Panc1 (cell line): Measurements from ENCODE around the gene MAP3K3. TPM values are rescaled to one million over a fixed set of nuclear protein-coding genes. Genes with fewer than 3 reads are reported as not detected.

Source experiments
- ATAC-seq: fragments of 200-7000 bp; cut with Tn5 transposase; 2 replicates; pipeline ENCODE4 v1.9.1; 2020; ENCODE audit warnings: mild to moderate bottlenecking, moderate library complexity
- BruUV-seq: library from RNA; stranded (reverse); fragments of 400-500 nt; replicated peaks from 2 replicates; lab custom pipeline; 2021; lab: Mats Ljungman, UMichigan
- CTCF ChIA-PET: fragments of 300-600 bp; sonication (Branson Sonifier 250); formaldehyde crosslinking; loops from one replicate; lab custom pipeline; 2022; ENCODE audit warnings: antibody characterized with exemption; lab: Charles Lee
- POLR2A ChIA-PET: fragments of 300-600 bp; sonication (Branson Sonifier 250); formaldehyde crosslinking; loops from one replicate; lab custom pipeline; 2022; ENCODE audit warnings: antibody characterized with exemption; lab: Charles Lee
- DNase-seq: peaks from one replicate; pipeline ENCODE4 v3.0.0-alpha.2; 2010; ENCODE audit warnings: low read depth, low spot score
- H3K27ac ChIP-seq: 2 replicates; pipeline ENCODE4 v1.5.1; 2011; ENCODE audit warnings: mild to moderate bottlenecking, low read length, inconsistent platforms
- H3K27me3 ChIP-seq: fragments of 200-500 bp; sonication (Bioruptor generic); 2 replicates; pipeline ENCODE4 v1.6.0; 2014; ENCODE audit warnings: low read length, inconsistent platforms; ENCODE audit not compliant: control insufficient read depth, insufficient read depth
- H3K36me3 ChIP-seq: fragments of 200-500 bp; sonication (Bioruptor generic); 2 replicates; pipeline ENCODE4 v1.5.1; 2014; ENCODE audit warnings: inconsistent platforms, mild to moderate bottlenecking, low read length, moderate library complexity; ENCODE audit not compliant: control insufficient read depth, insufficient read depth
- H3K4me1 ChIP-seq: 2 replicates; pipeline ENCODE4 v1.5.1; 2011; ENCODE audit warnings: inconsistent platforms, mild to moderate bottlenecking, low read length, moderate library complexity; ENCODE audit not compliant: control insufficient read depth, insufficient read depth
- H3K4me3 ChIP-seq, 2 experiments: 2 replicates each; pipeline ENCODE4 v1.5.1; 2011 to 2012; ENCODE audit warnings: low read depth in 2 of 2, low read length in 2 of 2, mild to moderate bottlenecking in 2 of 2, inconsistent platforms in 1 of 2, moderate library complexity in 1 of 2
- H3K9me3 ChIP-seq: fragments of 200-500 bp; sonication (Bioruptor generic); 2 replicates; pipeline ENCODE4 v1.5.1; 2014; ENCODE audit warnings: low read depth, mild to moderate bottlenecking, inconsistent platforms, low read length, moderate library complexity; ENCODE audit not compliant: control insufficient read depth, insufficient read depth
- POLR2AphosphoS5 ChIP-seq: IDR thresholded peaks from 2 replicates; pipeline ENCODE4 v1.6.1; 2012; ENCODE audit warnings: mild to moderate bottlenecking, low read depth, low read length, moderate library complexity
- SIN3A ChIP-seq: IDR thresholded peaks from 2 replicates; pipeline ENCODE4 v1.6.1; 2012; ENCODE audit warnings: low read depth, mild to moderate bottlenecking, low read length, moderate library complexity, borderline replicate concordance; ENCODE audit not compliant: insufficient read depth
- TCF7L2 ChIP-seq: IDR thresholded peaks from 2 replicates; pipeline ENCODE4 v1.6.1; 2011; ENCODE audit warnings: mild to moderate bottlenecking, low read depth, low read length, inconsistent platforms
- in situ Hi-C: cut with HindIII; loops from 2 replicates; pipeline ENCODE4 v1.10.0; 2016; ENCODE audit warnings: low sequenced_read_pairs, low pct_unique_long_range_greater_than_20kb
- intact Hi-C: fragments of 100-400 bp; cut with micrococcal nuclease; formaldehyde crosslinking; loops from one replicate; pipeline ENCODE4 v1.10.0; 2022; ENCODE audit not compliant: unreplicated experiment
- total RNA-seq: library from RNA; stranded (reverse); gene quantifications from one replicate; pipeline ENCODE4 v1.2.1, GENCODE V29; 2021; ENCODE audit not compliant: unreplicated experiment
- TF ChIP-seq, protein P1 (sequence below): fragments of 450-650 bp; IDR thresholded peaks from 2 replicates; pipeline ENCODE4 v1.5.1; 2017; ENCODE audit warnings: mild to moderate bottlenecking
- TF ChIP-seq, protein P2 (sequence below), 2 experiments: IDR thresholded peaks; 2 replicates each; pipeline ENCODE4 v1.6.1; 2011 to 2012; ENCODE audit warnings: low read depth in 2 of 2, control low read depth in 1 of 2, low read length in 1 of 2, mild to moderate bottlenecking in 1 of 2, moderate library complexity in 1 of 2; ENCODE audit not compliant: insufficient read depth in 1 of 2

MAP3K3 gene
- total RNA-seq, 1 experiment from 2014 or later = 22.3 TPM

DNA sequence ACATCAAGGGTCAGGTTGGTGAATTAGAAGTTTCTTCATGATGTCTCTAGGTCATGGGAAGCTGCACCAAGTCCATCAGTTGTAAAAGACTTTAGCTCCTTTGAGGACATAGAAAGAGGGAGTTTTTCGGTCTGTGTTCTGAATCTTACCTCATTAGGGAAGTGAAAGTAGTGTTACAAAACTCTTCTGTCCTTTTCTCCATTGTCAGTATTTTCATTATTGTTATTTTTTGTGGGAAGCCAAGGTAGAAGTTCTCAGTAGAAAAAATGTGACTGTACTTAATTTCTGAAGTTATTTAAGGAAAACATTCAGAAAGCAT lies 24.2 kb downstream of the MAP3K3 start:
- ChIA-PET CTCF (no interaction called here), POLR2A (no interaction called here)
- Histone ChIP-seq H3K27ac (no peak overlapping the region), H3K36me3 (no peaks in the 10 kb centered on the region), H3K9me3 (no peaks in the 10 kb centered on the region), H3K27me3 (no peaks in the 10 kb centered on the region), H3K4me3 (no peak overlapping the region), H3K4me1 (no peaks in the 10 kb centered on the region)
- BruUV-seq = no TSS peak
- ATAC-seq (no peak), DNase-seq (no peak)
- intact Hi-C loops = no loop called here
- in situ Hi-C loops = no loop called here
- TF ChIP-seq POLR2AphosphoS5 (no peak), TCF7L2 (no peak), SIN3A (no peak)
- TF ChIP-seq, protein P1, sequence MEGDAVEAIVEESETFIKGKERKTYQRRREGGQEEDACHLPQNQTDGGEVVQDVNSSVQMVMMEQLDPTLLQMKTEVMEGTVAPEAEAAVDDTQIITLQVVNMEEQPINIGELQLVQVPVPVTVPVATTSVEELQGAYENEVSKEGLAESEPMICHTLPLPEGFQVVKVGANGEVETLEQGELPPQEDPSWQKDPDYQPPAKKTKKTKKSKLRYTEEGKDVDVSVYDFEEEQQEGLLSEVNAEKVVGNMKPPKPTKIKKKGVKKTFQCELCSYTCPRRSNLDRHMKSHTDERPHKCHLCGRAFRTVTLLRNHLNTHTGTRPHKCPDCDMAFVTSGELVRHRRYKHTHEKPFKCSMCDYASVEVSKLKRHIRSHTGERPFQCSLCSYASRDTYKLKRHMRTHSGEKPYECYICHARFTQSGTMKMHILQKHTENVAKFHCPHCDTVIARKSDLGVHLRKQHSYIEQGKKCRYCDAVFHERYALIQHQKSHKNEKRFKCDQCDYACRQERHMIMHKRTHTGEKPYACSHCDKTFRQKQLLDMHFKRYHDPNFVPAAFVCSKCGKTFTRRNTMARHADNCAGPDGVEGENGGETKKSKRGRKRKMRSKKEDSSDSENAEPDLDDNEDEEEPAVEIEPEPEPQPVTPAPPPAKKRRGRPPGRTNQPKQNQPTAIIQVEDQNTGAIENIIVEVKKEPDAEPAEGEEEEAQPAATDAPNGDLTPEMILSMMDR = no peak
- TF ChIP-seq, protein P2, sequence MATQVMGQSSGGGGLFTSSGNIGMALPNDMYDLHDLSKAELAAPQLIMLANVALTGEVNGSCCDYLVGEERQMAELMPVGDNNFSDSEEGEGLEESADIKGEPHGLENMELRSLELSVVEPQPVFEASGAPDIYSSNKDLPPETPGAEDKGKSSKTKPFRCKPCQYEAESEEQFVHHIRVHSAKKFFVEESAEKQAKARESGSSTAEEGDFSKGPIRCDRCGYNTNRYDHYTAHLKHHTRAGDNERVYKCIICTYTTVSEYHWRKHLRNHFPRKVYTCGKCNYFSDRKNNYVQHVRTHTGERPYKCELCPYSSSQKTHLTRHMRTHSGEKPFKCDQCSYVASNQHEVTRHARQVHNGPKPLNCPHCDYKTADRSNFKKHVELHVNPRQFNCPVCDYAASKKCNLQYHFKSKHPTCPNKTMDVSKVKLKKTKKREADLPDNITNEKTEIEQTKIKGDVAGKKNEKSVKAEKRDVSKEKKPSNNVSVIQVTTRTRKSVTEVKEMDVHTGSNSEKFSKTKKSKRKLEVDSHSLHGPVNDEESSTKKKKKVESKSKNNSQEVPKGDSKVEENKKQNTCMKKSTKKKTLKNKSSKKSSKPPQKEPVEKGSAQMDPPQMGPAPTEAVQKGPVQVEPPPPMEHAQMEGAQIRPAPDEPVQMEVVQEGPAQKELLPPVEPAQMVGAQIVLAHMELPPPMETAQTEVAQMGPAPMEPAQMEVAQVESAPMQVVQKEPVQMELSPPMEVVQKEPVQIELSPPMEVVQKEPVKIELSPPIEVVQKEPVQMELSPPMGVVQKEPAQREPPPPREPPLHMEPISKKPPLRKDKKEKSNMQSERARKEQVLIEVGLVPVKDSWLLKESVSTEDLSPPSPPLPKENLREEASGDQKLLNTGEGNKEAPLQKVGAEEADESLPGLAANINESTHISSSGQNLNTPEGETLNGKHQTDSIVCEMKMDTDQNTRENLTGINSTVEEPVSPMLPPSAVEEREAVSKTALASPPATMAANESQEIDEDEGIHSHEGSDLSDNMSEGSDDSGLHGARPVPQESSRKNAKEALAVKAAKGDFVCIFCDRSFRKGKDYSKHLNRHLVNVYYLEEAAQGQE (IDR thresholded peaks at IDR 0.05; ENCODE audit: insufficient read depth in 1 of 2, low read depth in 2 of 2, low read length in 1 of 2) = no peak

DNA sequence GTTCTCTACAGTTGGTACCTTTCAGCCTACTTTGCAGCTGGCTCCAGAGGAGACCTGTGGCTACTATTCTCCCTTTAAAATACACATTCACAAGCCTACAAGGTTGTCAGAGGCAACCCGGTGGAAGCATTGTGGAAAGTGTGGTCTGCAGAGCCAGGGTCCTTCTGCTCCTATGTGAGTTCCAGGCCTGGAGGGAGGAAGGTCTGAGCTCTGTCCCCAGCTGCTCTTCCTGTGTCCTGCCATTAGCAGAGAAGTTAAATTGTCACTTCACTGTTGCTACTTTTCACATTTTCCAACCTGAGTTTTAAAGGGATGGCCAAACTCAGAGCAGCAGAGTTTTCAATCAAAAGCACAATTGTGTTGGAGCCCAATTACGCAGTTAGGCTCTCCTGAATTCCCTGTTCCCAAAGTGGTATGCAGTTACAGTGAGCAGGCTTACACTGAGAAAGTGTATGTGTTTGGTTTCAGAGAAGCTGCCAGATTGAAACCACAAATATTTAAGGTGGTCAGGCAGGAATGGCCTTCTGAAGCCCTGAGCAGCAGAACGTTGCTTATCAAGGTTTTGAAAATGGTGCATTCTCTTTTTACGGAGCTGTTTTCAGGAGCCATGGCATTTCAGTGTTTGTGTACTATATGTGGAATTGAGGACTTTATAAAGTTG lies 25.0 kb downstream of the MAP3K3 start:
- DNase-seq = no peak
- TF ChIP-seq TCF7L2 = no peak
- TF ChIP-seq POLR2AphosphoS5 = no peak
- TF ChIP-seq, protein P2 (IDR thresholded peaks at IDR 0.05; ENCODE audit: insufficient read depth in 1 of 2, low read depth in 2 of 2, low read length in 1 of 2) = no peak
- TF ChIP-seq SIN3A = no peak
- TF ChIP-seq, protein P1 = no peak
- H3K4me1 ChIP-seq = no peaks in the 10 kb centered on the region
- ChIA-PET CTCF (no interaction called here), POLR2A (no interaction called here)
- H3K36me3 ChIP-seq = no peaks in the 10 kb centered on the region
- no TSS peak for BruUV-seq
- H3K4me3 ChIP-seq = no peak overlapping the region
- intact Hi-C loops = no loop called here
- H3K27ac ChIP-seq = no peak overlapping the region
- ATAC-seq = no peak
- no peaks in the 10 kb centered on the region for H3K27me3 ChIP-seq
- in situ Hi-C loops = no loop called here
- no peaks in the 10 kb centered on the region for H3K9me3 ChIP-seq
